Activated CD4-positive, alpha-beta memory T cell treated with anti-CD3 and anti-CD28 coated beads, Interleukin-2, amount 10 ng/mL, durations not matched to agents 7 days and 5 days (primary cell): ENCODE results near the gene MINPP1. TPM values are rescaled to one million over a fixed set of nuclear protein-coding genes. Genes with fewer than 3 reads are reported as not detected.
"Not testable (repeated sequence)": the region's sequence is repeated elsewhere in the genome, so short reads cannot be mapped to it uniquely, and the experiment has no call there.

ENCODE experiments used
- CTCF ChIA-PET: fragments of 350-600 bp; sonication (Branson Sonifier 250); formaldehyde crosslinking; loops from one replicate; lab custom pipeline; 2021; ENCODE audit warnings: antibody characterized with exemption, inconsistent platforms; lab: Charles Lee
- POLR2A ChIA-PET: fragments of 350-600 bp; sonication (Branson Sonifier 250); formaldehyde crosslinking; loops from one replicate; lab custom pipeline; 2021; ENCODE audit warnings: antibody characterized with exemption; lab: Charles Lee
- DNase-seq: peaks from one replicate; pipeline ENCODE4 v3.0.0-alpha.2; 2020
- H3K27ac Mint-ChIP-seq: one replicate; pipeline ENCODE4 v1.8.0; 2021; ENCODE audit warnings: mild to moderate bottlenecking, mixed read lengths
- H3K27me3 Mint-ChIP-seq: one replicate; pipeline ENCODE4 v1.8.0; 2021; ENCODE audit warnings: mixed read lengths
- H3K36me3 Mint-ChIP-seq: one replicate; pipeline ENCODE4 v1.8.0; 2021; ENCODE audit warnings: low read depth, mixed read lengths
- H3K4me1 Mint-ChIP-seq: one replicate; pipeline ENCODE4 v1.8.0; 2021; ENCODE audit warnings: mixed read lengths
- H3K4me3 Mint-ChIP-seq: one replicate; pipeline ENCODE4 v1.8.0; 2021; ENCODE audit warnings: mild to moderate bottlenecking, mixed read lengths
- H3K9me3 Mint-ChIP-seq: one replicate; pipeline ENCODE4 v1.8.0; 2021; ENCODE audit warnings: mixed read lengths
- total RNA-seq, 2 experiments: library from RNA; stranded (reverse); gene quantifications; one replicate each; pipeline ENCODE4 v1.2.3, GENCODE V29; 2021

MINPP1 gene
- total RNA-seq, 2 experiments from 2014 or later: 11.0 to 11.4 TPM

- Mint-ChIP-seq H3K9me3 (no peaks in the 10 kb centered on the region), H3K27ac (no peak overlapping the region), H3K36me3 (no peaks in the 10 kb centered on the region), H3K4me3 (no peak overlapping the region), H3K4me1 (no peaks in the 10 kb centered on the region), H3K27me3 (peaks cover 12% of the 10 kb centered on the region)
- CTCF ChIA-PET: no interaction called here
- POLR2A ChIA-PET: no interaction called here
- DNase-seq: no peak
Measured at GRCh38 chr10:87585565-87586514, 81.1 kb downstream of the MINPP1 start.

DNA sequence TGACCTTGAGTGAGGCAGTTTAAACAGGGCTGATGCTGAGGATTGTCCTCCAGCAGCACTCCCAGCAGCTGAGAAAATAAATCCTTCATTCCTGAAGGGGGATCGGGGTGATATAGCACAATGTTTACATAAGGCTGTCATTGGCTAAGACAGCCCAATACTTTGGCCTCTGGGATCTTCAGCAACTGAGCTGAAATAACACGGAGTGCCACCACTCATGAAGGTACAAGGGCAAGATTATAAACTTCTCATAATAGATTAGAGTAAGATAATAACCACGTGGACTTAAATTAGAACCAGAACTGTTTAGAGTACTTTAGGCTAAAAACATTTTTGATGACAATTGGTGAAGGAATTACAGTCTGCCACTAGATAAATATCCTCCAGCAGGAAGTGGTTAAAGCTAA, 85.0 kb downstream of the MINPP1 start:
- Mint-ChIP-seq H3K27ac (no peak overlapping the region), H3K36me3 (no peaks in the 10 kb centered on the region), H3K4me3 (no peak overlapping the region), H3K9me3 (no peaks in the 10 kb centered on the region), H3K4me1 (no peaks in the 10 kb centered on the region), H3K27me3 (peaks cover 17% of the 10 kb centered on the region)
- DNase-seq: no peak
- ChIA-PET POLR2A (no interaction called here), CTCF (no interaction called here)

DNA sequence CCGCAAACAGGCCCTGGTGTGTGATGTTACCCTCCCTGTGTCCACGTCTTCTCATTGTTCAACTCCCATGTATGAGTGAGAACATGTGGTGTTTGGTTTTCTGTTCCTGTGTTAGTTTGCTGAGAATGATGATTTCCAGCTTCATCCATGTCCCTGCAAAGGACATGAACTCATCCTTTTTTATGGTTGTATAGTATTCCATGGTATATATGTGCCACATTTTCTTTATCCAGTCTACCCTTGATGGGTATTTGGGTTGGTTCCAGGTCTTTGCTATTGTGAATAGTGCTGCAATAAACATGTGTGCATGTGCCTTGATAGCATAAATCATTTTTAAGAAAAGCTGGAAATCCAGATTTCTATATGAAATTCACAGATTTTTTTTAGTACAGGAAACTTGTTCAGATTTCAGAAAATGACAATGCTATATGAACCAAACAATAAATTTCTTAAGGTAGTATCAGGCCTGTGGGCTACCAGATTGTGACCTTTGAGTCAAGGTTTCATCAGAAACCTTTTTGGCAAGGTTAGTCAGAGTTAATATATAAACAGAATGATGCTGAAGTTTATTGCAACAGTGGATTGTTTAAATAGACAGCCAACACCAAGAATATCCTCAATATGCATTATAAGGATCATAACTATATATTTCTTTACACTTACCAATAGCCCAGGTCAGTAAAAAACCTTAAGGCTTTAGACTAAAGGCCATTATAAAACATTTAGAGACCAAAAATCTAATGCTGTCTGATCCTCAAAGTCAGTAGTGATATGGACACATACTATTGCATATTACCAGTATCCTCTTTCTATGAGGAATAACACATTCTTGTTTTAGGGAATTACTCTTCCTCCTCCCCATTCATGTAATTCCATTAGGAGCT, 86.3 kb downstream of the MINPP1 start:
- H3K9me3 Mint-ChIP-seq: no peaks in the 10 kb centered on the region
- CTCF ChIA-PET: no interaction called here
- H3K4me1 Mint-ChIP-seq: no peaks in the 10 kb centered on the region
- H3K4me3 Mint-ChIP-seq: no peak overlapping the region
- no peak for DNase-seq
- H3K27ac Mint-ChIP-seq: no peak overlapping the region
- H3K27me3 Mint-ChIP-seq: peaks cover 24% of the 10 kb centered on the region
- no peaks in the 10 kb centered on the region for H3K36me3 Mint-ChIP-seq
- POLR2A ChIA-PET: no interaction called here

- H3K27ac Mint-ChIP-seq: no peak overlapping the region
- CTCF ChIA-PET: no interaction called here
- DNase-seq: no peak
- peaks cover 24% of the 10 kb centered on the region for H3K27me3 Mint-ChIP-seq
- H3K4me3 Mint-ChIP-seq: no peak overlapping the region
- no peaks in the 10 kb centered on the region for H3K36me3 Mint-ChIP-seq
- no peaks in the 10 kb centered on the region for H3K9me3 Mint-ChIP-seq
- POLR2A ChIA-PET: no interaction called here
- no peaks in the 10 kb centered on the region for H3K4me1 Mint-ChIP-seq
Measured at GRCh38 chr10:87591589-87591886, 86.8 kb downstream of the MINPP1 start.

DNA sequence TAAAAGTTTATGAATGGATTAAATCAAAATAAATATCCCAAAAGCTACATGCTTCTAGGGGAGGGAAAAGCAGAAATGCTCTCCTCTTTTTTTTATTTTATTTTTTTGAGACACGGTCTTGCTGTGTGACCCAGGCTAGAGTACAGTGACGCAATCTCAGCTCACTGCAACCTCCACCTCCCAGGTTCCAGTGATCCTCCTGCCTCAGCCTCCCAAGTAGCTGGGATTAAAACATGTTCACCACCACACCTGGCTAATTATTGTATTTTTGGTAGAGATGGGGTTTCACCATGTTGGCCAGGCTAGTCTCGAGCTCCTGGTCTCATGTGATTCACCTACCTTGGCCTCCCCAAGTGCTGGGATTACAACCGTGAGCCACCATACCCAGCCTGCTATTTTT, 88.2 kb downstream of the MINPP1 start:
- H3K27ac Mint-ChIP-seq, DNase-seq, POLR2A ChIA-PET, CTCF ChIA-PET, H3K4me1 Mint-ChIP-seq, H3K36me3 Mint-ChIP-seq, H3K4me3 Mint-ChIP-seq, H3K9me3 Mint-ChIP-seq: not testable (repeated sequence)
- H3K27me3 Mint-ChIP-seq: peaks cover 19% of the 10 kb centered on the region

DNA sequence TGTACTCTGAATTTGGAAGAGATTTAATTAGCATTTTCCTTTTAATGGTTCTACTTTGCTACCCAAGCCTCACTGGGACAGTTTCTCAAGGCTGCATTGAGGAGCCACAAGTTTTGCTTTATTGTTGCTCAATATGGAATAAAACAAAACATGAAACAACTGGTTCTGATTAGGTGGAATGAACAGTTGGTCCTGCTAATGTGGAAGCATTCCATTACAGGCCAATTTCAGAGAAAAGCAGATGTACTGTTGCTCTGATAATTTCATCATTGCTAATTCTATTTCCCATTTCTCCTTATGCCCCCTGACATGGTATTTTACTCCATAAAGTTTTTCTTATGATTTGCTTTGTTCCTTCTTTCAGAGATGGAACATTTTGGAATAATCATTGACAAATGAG, 89.0 kb downstream of the MINPP1 start:
- DNase-seq: no peak
- Mint-ChIP-seq H3K27ac (no peak overlapping the region), H3K27me3 (peaks cover 19% of the 10 kb centered on the region), H3K4me3 (no peak overlapping the region), H3K9me3 (no peaks in the 10 kb centered on the region), H3K36me3 (no peaks in the 10 kb centered on the region), H3K4me1 (no peaks in the 10 kb centered on the region)
- CTCF ChIA-PET: no interaction called here
- POLR2A ChIA-PET: no interaction called here

DNA sequence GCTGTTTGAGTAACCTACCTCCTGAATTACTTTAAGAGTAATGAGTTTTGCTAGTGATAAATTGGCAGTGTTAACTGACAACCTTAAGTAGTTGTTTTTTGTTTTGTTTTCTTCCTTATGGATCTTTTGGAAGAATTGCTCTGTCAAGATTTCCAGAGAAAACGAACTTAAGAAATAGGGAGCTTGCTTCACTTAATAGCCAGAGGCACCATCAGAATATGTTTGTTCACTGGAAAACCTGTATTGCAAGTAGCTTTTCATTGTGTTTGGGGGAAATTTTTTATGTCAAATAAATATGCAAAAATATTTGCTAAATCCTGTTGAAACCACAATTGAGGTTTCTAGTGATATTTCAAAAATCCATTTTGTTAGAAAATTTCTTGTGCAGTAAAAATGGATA, 89.5 kb downstream of the MINPP1 start:
- Mint-ChIP-seq H3K36me3 (no peaks in the 10 kb centered on the region), H3K9me3 (no peaks in the 10 kb centered on the region), H3K27me3 (peaks cover 19% of the 10 kb centered on the region), H3K4me1 (no peaks in the 10 kb centered on the region), H3K27ac (no peak overlapping the region), H3K4me3 (no peak overlapping the region)
- DNase-seq: no peak
- ChIA-PET POLR2A (no interaction called here), CTCF (no interaction called here)

GRCh38 chr10:87594864-87595263, 90.2 kb downstream of the MINPP1 start:
- ChIA-PET CTCF (no interaction called here), POLR2A (no interaction called here)
- peaks cover 19% of the 10 kb centered on the region for H3K27me3 Mint-ChIP-seq
- H3K27ac Mint-ChIP-seq: no peak overlapping the region
- H3K9me3 Mint-ChIP-seq: no peaks in the 10 kb centered on the region
- H3K4me3 Mint-ChIP-seq: no peak overlapping the region
- H3K4me1 Mint-ChIP-seq: no peaks in the 10 kb centered on the region
- no peak for DNase-seq
- H3K36me3 Mint-ChIP-seq: no peaks in the 10 kb centered on the region

DNA sequence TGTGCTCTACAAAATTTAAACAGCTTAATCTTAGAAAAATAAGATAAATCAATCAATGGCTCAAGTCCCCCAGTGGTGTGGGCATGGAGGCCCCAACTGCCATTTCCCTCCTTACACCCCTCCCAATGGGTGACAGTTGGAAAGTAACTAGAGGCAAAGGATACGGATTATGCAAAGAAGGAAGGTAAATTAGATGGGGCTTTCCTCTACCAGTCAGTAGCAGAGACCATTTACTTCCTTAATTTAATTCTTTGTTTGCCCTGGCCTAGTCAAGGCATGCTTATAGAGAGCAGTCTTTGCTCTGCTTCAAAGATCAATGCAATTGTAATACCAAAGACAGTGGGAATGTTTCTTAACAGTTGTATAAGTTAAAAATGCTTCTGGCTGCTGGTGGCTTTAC, 91.7 kb downstream of the MINPP1 start:
- Mint-ChIP-seq H3K27me3 (peaks cover 21% of the 10 kb centered on the region), H3K36me3 (no peaks in the 10 kb centered on the region), H3K27ac (no peak overlapping the region), H3K4me1 (peaks cover under 1% of the 10 kb centered on the region), H3K9me3 (no peaks in the 10 kb centered on the region), H3K4me3 (no peak overlapping the region)
- POLR2A ChIA-PET: no interaction called here
- CTCF ChIA-PET: no interaction called here
- no peak for DNase-seq

DNA sequence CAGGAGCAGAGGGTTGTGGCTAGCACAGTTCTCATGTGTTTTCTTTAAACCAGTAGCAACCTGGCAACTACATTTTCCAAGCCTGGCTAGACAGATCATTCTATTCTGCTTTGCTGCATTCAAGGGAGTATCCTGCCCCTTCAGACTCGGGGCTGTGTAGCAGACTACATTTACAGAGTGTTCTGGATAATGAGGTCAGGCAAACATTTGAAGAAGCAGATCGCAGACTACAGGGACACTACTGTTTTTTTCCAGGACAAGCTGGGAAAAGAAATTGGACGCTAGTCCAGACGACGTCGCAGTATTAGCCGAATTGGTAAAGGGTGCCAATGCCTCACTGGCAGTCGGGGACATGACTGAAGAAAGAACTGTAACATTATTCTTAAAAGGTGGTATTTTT, 94.0 kb downstream of the MINPP1 start:
- Mint-ChIP-seq H3K36me3 (no peaks in the 10 kb centered on the region), H3K27ac (no peak overlapping the region), H3K9me3 (no peaks in the 10 kb centered on the region), H3K27me3 (peaks cover 17% of the 10 kb centered on the region), H3K4me1 (peaks cover 5% of the 10 kb centered on the region), H3K4me3 (no peak overlapping the region)
- CTCF ChIA-PET: no interaction called here
- POLR2A ChIA-PET: no interaction called here
- no peak for DNase-seq

GRCh38 chr10:87600581-87600980, 95.9 kb downstream of the MINPP1 start:
- peaks cover 5% of the 10 kb centered on the region for H3K4me1 Mint-ChIP-seq
- ChIA-PET POLR2A (no interaction called here), CTCF (no interaction called here)
- peaks cover 5% of the 10 kb centered on the region for H3K27me3 Mint-ChIP-seq
- no peaks in the 10 kb centered on the region for H3K9me3 Mint-ChIP-seq
- no peak overlapping the region for H3K27ac Mint-ChIP-seq
- H3K36me3 Mint-ChIP-seq: no peaks in the 10 kb centered on the region
- no peak for DNase-seq
- no peak overlapping the region for H3K4me3 Mint-ChIP-seq
